ENCODE measurements around the gene COA4. TPM values are rescaled to one million over a fixed set of nuclear protein-coding genes. Genes with fewer than 3 reads are reported as not detected.

COA4 gene
- total and polyA plus RNA-seq, 2 donors (not counting 1 experiment from before 2014, with no cell fraction given): 59.6 to 60.8 TPM

GRCh38 chr11:73854680-73855079, 22.0 kb downstream of the COA4 start:
- Mint-ChIP-seq H3K27me3 (no peaks in the 10 kb centered on the region), H3K4me1 (no peaks in the 10 kb centered on the region), H3K27ac (no peak overlapping the region), H3K4me3 (no peak overlapping the region), H3K9me3 (ENCODE audit: insufficient read depth) (no peaks in the 10 kb centered on the region)
- CTCF ChIA-PET: no interaction called here
- Histone ChIP-seq H3K4me2 (replicated peaks; ENCODE audit: low read depth, low read length, poor library complexity, severe bottlenecking) (no peak overlapping the region), H3K36me3 (replicated peaks in 1 of 2; ENCODE audit: control extremely low read depth in 1 of 2, control insufficient read depth in 1 of 2, extremely low read depth in 1 of 2, insufficient read depth in 2 of 2, low read length in 1 of 2) (peaks cover 1 to 3% of the 10 kb centered on the region in 2 experiments), H3K4me1 (ENCODE audit: control insufficient read depth in 2 of 2, insufficient read depth in 2 of 2, low read length in 2 of 2) (no peaks in the 10 kb centered on the region), H3K9ac (ENCODE audit: low read length) (no peak overlapping the region), H3K79me2 (ENCODE audit: control insufficient read depth, insufficient read depth, low read length) (no peaks in the 10 kb centered on the region), H4K20me1 (ENCODE audit: control insufficient read depth, insufficient read depth, low read length, poor library complexity, severe bottlenecking) (no peaks in the 10 kb centered on the region), H2AFZ (ENCODE audit: insufficient read depth, low read depth, low read length, poor library complexity, severe bottlenecking) (no peak overlapping the region), H3K4me3 (ENCODE audit: control extremely low read depth in 1 of 5, extremely low read depth in 1 of 5, insufficient read depth in 1 of 5, low read depth in 2 of 5, low read length in 4 of 5) (no peak overlapping the region), H3K27ac (ENCODE audit: low read length in 2 of 2) (no peak overlapping the region), H3K9me3 (ENCODE audit: control extremely low read depth in 1 of 3, control insufficient read depth in 2 of 3, insufficient read depth in 1 of 3, low read length in 2 of 3) (no peaks in the 10 kb centered on the region), H3K27me3 (replicated peaks in 1 of 4; ENCODE audit: control extremely low read depth in 1 of 4, control insufficient read depth in 3 of 4, insufficient read depth in 4 of 4, low read length in 3 of 4) (no peaks in the 10 kb centered on the region)
- DNase-seq (no peak), ATAC-seq (ENCODE audit: low read depth) (no peak)
- no CpG with 5 or more reads among the region's 1 CpG for WGBS (ENCODE audit: insufficient coverage)
- POLR2A ChIA-PET: no interaction called here
- TF ChIP-seq CTCF (IDR thresholded peaks at IDR 0.05) (no peak), EZH2 (IDR thresholded peaks at IDR 0.05; ENCODE audit: borderline replicate concordance, insufficient read depth, low read depth, low read length, poor library complexity, severe bottlenecking) (no peak)
- intact Hi-C loops (cut with micrococcal nuclease): no loop called here

- Histone ChIP-seq H3K36me3 (replicated peaks in 1 of 2; ENCODE audit: control extremely low read depth in 1 of 2, control insufficient read depth in 1 of 2, extremely low read depth in 1 of 2, insufficient read depth in 2 of 2, low read length in 1 of 2) (peaks cover 3 to 4% of the 10 kb centered on the region in 2 experiments), H3K4me1 (ENCODE audit: control insufficient read depth in 2 of 2, insufficient read depth in 2 of 2, low read length in 2 of 2) (no peaks in the 10 kb centered on the region), H3K9ac (ENCODE audit: low read length) (no peak overlapping the region), H3K4me2 (replicated peaks; ENCODE audit: low read depth, low read length, poor library complexity, severe bottlenecking) (no peak overlapping the region), H2AFZ (ENCODE audit: insufficient read depth, low read depth, low read length, poor library complexity, severe bottlenecking) (no peak overlapping the region), H3K79me2 (ENCODE audit: control insufficient read depth, insufficient read depth, low read length) (no peaks in the 10 kb centered on the region), H3K27ac (ENCODE audit: low read length in 2 of 2) (no peak overlapping the region), H3K27me3 (replicated peaks in 1 of 4; ENCODE audit: control extremely low read depth in 1 of 4, control insufficient read depth in 3 of 4, insufficient read depth in 4 of 4, low read length in 3 of 4) (no peaks in the 10 kb centered on the region), H4K20me1 (ENCODE audit: control insufficient read depth, insufficient read depth, low read length, poor library complexity, severe bottlenecking) (no peaks in the 10 kb centered on the region), H3K4me3 (ENCODE audit: control extremely low read depth in 1 of 5, extremely low read depth in 1 of 5, insufficient read depth in 1 of 5, low read depth in 2 of 5, low read length in 4 of 5) (no peak overlapping the region), H3K9me3 (ENCODE audit: control extremely low read depth in 1 of 3, control insufficient read depth in 2 of 3, insufficient read depth in 1 of 3, low read length in 2 of 3) (no peaks in the 10 kb centered on the region)
- POLR2A ChIA-PET: interaction anchor here (0.6 kb wide), 1 partner anchor 1638 kb away, joined by 5 read pairs; no protein-coding TSS in a partner anchor
- Mint-ChIP-seq H3K4me3 (no peak overlapping the region), H3K9me3 (ENCODE audit: insufficient read depth) (no peaks in the 10 kb centered on the region), H3K27ac (no peak overlapping the region), H3K27me3 (no peaks in the 10 kb centered on the region), H3K4me1 (no peaks in the 10 kb centered on the region)
- WGBS (ENCODE audit: insufficient coverage): 83% methylated on average over 1 of the region's 3 CpGs
- CTCF ChIA-PET: no interaction called here
- TF ChIP-seq EZH2 (IDR thresholded peaks at IDR 0.05; ENCODE audit: borderline replicate concordance, insufficient read depth, low read depth, low read length, poor library complexity, severe bottlenecking): no peak
- TF ChIP-seq CTCF (IDR thresholded peaks at IDR 0.05): no peak
- DNase-seq (no peak), ATAC-seq (ENCODE audit: low read depth) (no peak)
- intact Hi-C loops (cut with micrococcal nuclease): no loop called here
These were observed 24.6 kb downstream of the COA4 start for GRCh38 chr11:73852049-73852448.
